ENCODE measurements around the gene OR4X2. TPM values are rescaled to one million over a fixed set of nuclear protein-coding genes. Genes with fewer than 3 reads are reported as not detected.

The OR4X2 gene
- polyA plus RNA-seq, 3 donors = not detected

DNA sequence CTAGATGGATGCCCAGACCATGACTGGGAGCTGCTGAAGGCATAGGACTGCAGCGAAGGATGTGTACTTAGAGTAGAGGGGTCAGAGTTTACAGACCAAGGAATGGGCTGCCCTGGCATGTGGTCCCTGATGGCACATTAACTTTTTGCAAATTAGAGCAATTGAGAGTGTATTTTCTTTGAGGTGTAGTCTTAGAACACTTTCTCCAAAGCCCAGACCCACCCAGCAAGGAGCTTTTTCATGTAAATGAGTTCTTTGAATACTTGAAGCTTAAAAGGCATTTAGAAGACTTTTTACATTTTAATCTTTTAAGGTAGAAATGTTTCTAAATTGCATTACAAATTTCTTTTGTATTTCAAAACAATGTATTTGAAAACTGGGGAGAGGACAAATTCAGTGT lies 27.7 kb downstream of the OR4X2 start:
- WGBS (ENCODE audit: insufficient coverage) = 57% methylated on average over 1 of the region's 1 CpG

More for the DNA sequence above, 27.7 kb downstream of the OR4X2 start:
- intact Hi-C loops (cut with micrococcal nuclease) = no loop called here
- H3K4me1 Mint-ChIP-seq = no peaks in the 10 kb centered on the region
- no peak overlapping the region for H3K4me3 Mint-ChIP-seq
- Histone ChIP-seq H3K4me1 (ENCODE audit: control insufficient read depth in 1 of 2, insufficient read depth in 2 of 2, low read length in 2 of 2) (no peaks in the 10 kb centered on the region), H4K20me1 (ENCODE audit: insufficient read depth, low read length) (no peaks in the 10 kb centered on the region), H3K4me3 (replicated peaks in 1 of 3; ENCODE audit: low read depth in 2 of 3, low read length in 3 of 3) (no peak overlapping the region), H3K4me2 (replicated peaks; ENCODE audit: extremely low read depth, low read length, poor library complexity, severe bottlenecking) (no peak overlapping the region), H3K27me3 (ENCODE audit: control insufficient read depth in 2 of 2, insufficient read depth in 2 of 2, low read length in 2 of 2) (no peaks in the 10 kb centered on the region), H3K79me2 (ENCODE audit: insufficient read depth, low read length) (no peaks in the 10 kb centered on the region), H3K9ac (ENCODE audit: insufficient read depth, low read length, poor library complexity, severe bottlenecking) (no peak overlapping the region), H3K27ac (ENCODE audit: low read depth in 1 of 2, low read length in 2 of 2) (no peak overlapping the region), H2AFZ (ENCODE audit: insufficient read depth, low read depth, low read length, poor library complexity, severe bottlenecking) (no peak overlapping the region), H3K9me3 (replicated peaks in 1 of 2; ENCODE audit: control insufficient read depth in 1 of 2, insufficient read depth in 1 of 2, low read length in 2 of 2) (no peaks in the 10 kb centered on the region), H3K36me3 (replicated peaks in 1 of 2; ENCODE audit: control insufficient read depth in 1 of 2, insufficient read depth in 2 of 2, low read length in 2 of 2) (no peaks in the 10 kb centered on the region)
- peaks cover 0 to 2% (median 1%) of the 10 kb centered on the region in 3 donors for H3K27me3 Mint-ChIP-seq (ENCODE audit: low read depth in 3 of 3)
- no peak for DNase-seq
- peaks cover 0 to 2% (median 0%) of the 10 kb centered on the region in 7 donors for H3K9me3 Mint-ChIP-seq
- no peak overlapping the region for H3K27ac Mint-ChIP-seq
- no peaks in the 10 kb centered on the region for H3K36me3 Mint-ChIP-seq
- TF ChIP-seq, protein P1, sequence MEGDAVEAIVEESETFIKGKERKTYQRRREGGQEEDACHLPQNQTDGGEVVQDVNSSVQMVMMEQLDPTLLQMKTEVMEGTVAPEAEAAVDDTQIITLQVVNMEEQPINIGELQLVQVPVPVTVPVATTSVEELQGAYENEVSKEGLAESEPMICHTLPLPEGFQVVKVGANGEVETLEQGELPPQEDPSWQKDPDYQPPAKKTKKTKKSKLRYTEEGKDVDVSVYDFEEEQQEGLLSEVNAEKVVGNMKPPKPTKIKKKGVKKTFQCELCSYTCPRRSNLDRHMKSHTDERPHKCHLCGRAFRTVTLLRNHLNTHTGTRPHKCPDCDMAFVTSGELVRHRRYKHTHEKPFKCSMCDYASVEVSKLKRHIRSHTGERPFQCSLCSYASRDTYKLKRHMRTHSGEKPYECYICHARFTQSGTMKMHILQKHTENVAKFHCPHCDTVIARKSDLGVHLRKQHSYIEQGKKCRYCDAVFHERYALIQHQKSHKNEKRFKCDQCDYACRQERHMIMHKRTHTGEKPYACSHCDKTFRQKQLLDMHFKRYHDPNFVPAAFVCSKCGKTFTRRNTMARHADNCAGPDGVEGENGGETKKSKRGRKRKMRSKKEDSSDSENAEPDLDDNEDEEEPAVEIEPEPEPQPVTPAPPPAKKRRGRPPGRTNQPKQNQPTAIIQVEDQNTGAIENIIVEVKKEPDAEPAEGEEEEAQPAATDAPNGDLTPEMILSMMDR (IDR thresholded peaks at IDR 0.05) = no peak

Other genes starting within 250 kb of the OR4X2 start
- gene OR4B1, start 28.3 kb upstream of the OR4X2 start, polyA plus RNA-seq = not detected
- not detected for gene OR4X1, start 18.8 kb downstream of the OR4X2 start, polyA plus RNA-seq
- gene OR4S1, start 61.1 kb downstream of the OR4X2 start, polyA plus RNA-seq = not detected
- gene OR4C3, start 79.8 kb downstream of the OR4X2 start, polyA plus RNA-seq = not detected
- gene OR4C5, start 121.4 kb downstream of the OR4X2 start, polyA plus RNA-seq = under 1 TPM in 1 of 3 donors, not detected in 2; 0.08 TPM
- not detected for gene OR4A47, start 243.7 kb downstream of the OR4X2 start, polyA plus RNA-seq